ENCODE results near the gene RTN4IP1.

RTN4IP1 gene

GRCh38 chr6:106525882-106526275, 103.4 kb downstream of the RTN4IP1 start:
- H3K27ac ChIP-seq (ENCODE audit: low read depth, low read length, poor library complexity, severe bottlenecking) = peak overlapping the region; percentile 96
- H3K36me3 ChIP-seq (ENCODE audit: insufficient read depth, low read length) = peaks cover 29% of the 10 kb centered on the region
- no peaks in the 10 kb centered on the region for H3K9me2 ChIP-seq (ENCODE audit: low read depth, low read length)
- peaks cover 18% of the 10 kb centered on the region for H3K79me2 ChIP-seq (ENCODE audit: insufficient read depth, low read length)
- no peaks in the 10 kb centered on the region for H3K9me3 ChIP-seq (ENCODE audit: low read length)
- H4K20me1 ChIP-seq (ENCODE audit: insufficient read depth, low read length) = no peaks in the 10 kb centered on the region
- H3K4me3 ChIP-seq (ENCODE audit: low read depth, low read length, poor library complexity, severe bottlenecking) = no peak overlapping the region
- TF ChIP-seq CTCF (IDR thresholded peaks at IDR 0.05; ENCODE audit: low read length) = no peak
- no peak for TF ChIP-seq EZH2 (IDR thresholded peaks at IDR 0.05; ENCODE audit: borderline replicate concordance, low read length)
- no peaks in the 10 kb centered on the region for H3K27me3 ChIP-seq (ENCODE audit: insufficient read depth, low read length)
- no peak overlapping the region for H3K9ac ChIP-seq (ENCODE audit: low read length)
- no peak overlapping the region for H2AFZ ChIP-seq (ENCODE audit: low read length)
- peaks cover 3% of the 10 kb centered on the region; the same call in 1 of the 2 replicates for H3F3A ChIP-seq (ENCODE audit: insufficient read depth, low read length)
- H3K4me1 ChIP-seq (ENCODE audit: insufficient read depth, low read length, severe bottlenecking) = peaks cover 57% of the 10 kb centered on the region
- H3K4me2 ChIP-seq (ENCODE audit: low read length) = peak overlapping the region; percentile 76; the same call in 1 of the 2 replicates

DNA sequence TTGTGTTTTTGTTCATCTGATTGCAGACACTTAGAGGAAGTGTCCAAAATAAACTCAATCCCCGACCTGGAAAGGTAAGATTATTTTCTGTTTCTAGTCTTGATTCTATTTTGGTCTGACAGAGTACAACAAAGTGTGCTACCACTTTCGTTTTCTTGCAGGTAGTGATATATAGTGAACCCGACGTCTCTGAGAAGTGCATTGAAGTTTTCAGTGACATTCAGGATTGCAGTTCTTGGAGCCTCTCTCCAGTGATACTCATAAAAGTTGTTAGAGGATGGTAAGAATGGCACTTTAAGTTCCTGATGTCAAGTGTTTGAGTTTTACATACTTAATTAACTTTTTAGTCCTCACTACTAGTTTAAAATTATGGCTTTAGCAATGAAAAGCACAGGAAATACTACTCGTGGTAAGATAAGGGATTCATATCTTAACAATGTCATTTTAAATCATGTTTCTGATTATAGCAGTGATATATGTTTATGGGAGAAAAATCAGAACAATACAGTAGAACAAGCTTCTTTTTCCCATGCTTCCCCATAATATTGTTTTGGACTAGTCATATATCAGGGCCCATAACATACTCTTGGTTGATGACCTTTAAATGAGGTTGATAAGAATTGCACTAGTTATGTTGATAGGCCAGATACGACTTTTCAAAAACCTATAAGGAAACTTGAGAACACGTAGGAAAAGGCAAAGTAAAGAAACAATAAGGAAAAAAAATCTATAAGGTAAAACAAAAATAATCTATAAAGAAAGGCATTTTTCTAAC, 104.0 kb downstream of the RTN4IP1 start:
- peak overlapping the region; percentile 56; the same call in 1 of the 2 replicates for H3K9ac ChIP-seq (ENCODE audit: low read length)
- H2AFZ ChIP-seq (ENCODE audit: low read length) = no peak overlapping the region
- peak overlapping the region; percentile 76 for H3K4me2 ChIP-seq (ENCODE audit: low read length)
- no peaks in the 10 kb centered on the region for H4K20me1 ChIP-seq (ENCODE audit: insufficient read depth, low read length)
- peak overlapping the region; percentile 58 for H3K4me3 ChIP-seq (ENCODE audit: low read depth, low read length, poor library complexity, severe bottlenecking)
- H3K9me3 ChIP-seq (ENCODE audit: low read length) = no peaks in the 10 kb centered on the region
- H3K9me2 ChIP-seq (ENCODE audit: low read depth, low read length) = no peaks in the 10 kb centered on the region
- peaks cover 18% of the 10 kb centered on the region for H3K79me2 ChIP-seq (ENCODE audit: insufficient read depth, low read length)
- H3K36me3 ChIP-seq (ENCODE audit: insufficient read depth, low read length) = peaks cover 25% of the 10 kb centered on the region
- no peak for TF ChIP-seq EZH2 (IDR thresholded peaks at IDR 0.05; ENCODE audit: borderline replicate concordance, low read length)
- no peak for TF ChIP-seq CTCF (IDR thresholded peaks at IDR 0.05; ENCODE audit: low read length)
- peaks cover 63% of the 10 kb centered on the region for H3K4me1 ChIP-seq (ENCODE audit: insufficient read depth, low read length, severe bottlenecking)
- H3K27ac ChIP-seq (ENCODE audit: low read depth, low read length, poor library complexity, severe bottlenecking) = peak overlapping the region; percentile 96
- no peaks in the 10 kb centered on the region for H3K27me3 ChIP-seq (ENCODE audit: insufficient read depth, low read length)
- peaks cover 3% of the 10 kb centered on the region; the same call in 1 of the 2 replicates for H3F3A ChIP-seq (ENCODE audit: insufficient read depth, low read length)

GRCh38 chr6:106522562-106523250, 106.6 kb downstream of the RTN4IP1 start:
- Histone ChIP-seq H3K27me3 (ENCODE audit: insufficient read depth, low read length) (no peaks in the 10 kb centered on the region), H3K27ac (ENCODE audit: low read depth, low read length, poor library complexity, severe bottlenecking) (peak overlapping the region; percentile 96), H3K9ac (ENCODE audit: low read length) (peak overlapping the region; percentile 72), H2AFZ (ENCODE audit: low read length) (no peak overlapping the region), H3K79me2 (ENCODE audit: insufficient read depth, low read length) (peaks cover 26% of the 10 kb centered on the region), H3K4me3 (ENCODE audit: low read depth, low read length, poor library complexity, severe bottlenecking) (peak overlapping the region; percentile 64), H3K9me2 (ENCODE audit: low read depth, low read length) (no peaks in the 10 kb centered on the region), H3F3A (ENCODE audit: insufficient read depth, low read length) (peaks cover 3% of the 10 kb centered on the region; the same call in 1 of the 2 replicates), H3K4me2 (ENCODE audit: low read length) (peak overlapping the region; percentile 76), H4K20me1 (ENCODE audit: insufficient read depth, low read length) (no peaks in the 10 kb centered on the region), H3K4me1 (ENCODE audit: insufficient read depth, low read length, severe bottlenecking) (peaks cover 86% of the 10 kb centered on the region), H3K9me3 (ENCODE audit: low read length) (no peaks in the 10 kb centered on the region), H3K36me3 (ENCODE audit: insufficient read depth, low read length) (peaks cover 10% of the 10 kb centered on the region; the same call in 1 of the 2 replicates)
- no peak for TF ChIP-seq EZH2 (IDR thresholded peaks at IDR 0.05; ENCODE audit: borderline replicate concordance, low read length)
- no peak for TF ChIP-seq CTCF (IDR thresholded peaks at IDR 0.05; ENCODE audit: low read length)
